BLaER1 (cell line): ENCODE results near the gene SNN.

Experiments
- H3K27ac ChIP-seq: shearing (Covaris generic); formaldehyde crosslinking; 2 replicates; pipeline ENCODE4 v1.8.1; 2022
- H3K27me3 ChIP-seq: shearing (Covaris generic); formaldehyde crosslinking; 2 replicates; pipeline ENCODE4 v1.8.1; 2022
- H3K36me3 ChIP-seq: shearing (Covaris generic); formaldehyde crosslinking; 2 replicates; pipeline ENCODE4 v1.8.1; 2022
- H3K4me1 ChIP-seq: shearing (Covaris generic); formaldehyde crosslinking; 2 replicates; pipeline ENCODE4 v1.8.1; 2022
- H3K4me2 ChIP-seq: shearing (Covaris generic); formaldehyde crosslinking; 2 replicates; pipeline ENCODE4 v1.8.1; 2022
- H3K4me3 ChIP-seq: shearing (Covaris generic); formaldehyde crosslinking; 2 replicates; pipeline ENCODE4 v1.8.1; 2022
- H3K9ac ChIP-seq: shearing (Covaris generic); formaldehyde crosslinking; 2 replicates; pipeline ENCODE4 v1.8.1; 2022
- H3K9me3 ChIP-seq: shearing (Covaris generic); formaldehyde crosslinking; 2 replicates; pipeline ENCODE4 v1.8.1; 2022
- H4K20me1 ChIP-seq: shearing (Covaris generic); formaldehyde crosslinking; 2 replicates; pipeline ENCODE4 v1.8.1; 2022
- Cebpa-rat ChIP-seq: shearing (Covaris generic); IDR thresholded peaks from 2 replicates; pipeline ENCODE4 v1.8.1; 2022

The SNN gene

GRCh38 chr16:11696266-11697012 is 28.2 kb downstream of the SNN start:
- Histone ChIP-seq H3K36me3 (peaks cover 93% of the 10 kb centered on the region), H3K9me3 (no peaks in the 10 kb centered on the region), H3K9ac (no peak overlapping the region), H3K4me2 (no peak overlapping the region), H3K4me1 (peaks cover 14% of the 10 kb centered on the region), H3K27ac (no peak overlapping the region), H4K20me1 (peaks cover 6% of the 10 kb centered on the region; the same call in 1 of the 2 replicates), H3K27me3 (no peaks in the 10 kb centered on the region), H3K4me3 (no peak overlapping the region)
- no peak for TF ChIP-seq Cebpa-rat

GRCh38 chr16:11697319-11697718 is 29.1 kb downstream of the SNN start:
- peak overlapping the region; percentile 50; the same call in 1 of the 2 replicates for H3K27ac ChIP-seq
- no peak for TF ChIP-seq Cebpa-rat
- no peak overlapping the region for H3K4me3 ChIP-seq
- H3K27me3 ChIP-seq = no peaks in the 10 kb centered on the region
- H4K20me1 ChIP-seq = peaks cover 8% of the 10 kb centered on the region; the same call in 1 of the 2 replicates
- peaks cover 14% of the 10 kb centered on the region for H3K4me1 ChIP-seq
- no peaks in the 10 kb centered on the region for H3K9me3 ChIP-seq
- H3K9ac ChIP-seq = no peak overlapping the region
- H3K4me2 ChIP-seq = no peak overlapping the region
- H3K36me3 ChIP-seq = peaks cover 87% of the 10 kb centered on the region

GRCh38 chr16:11698271-11698689 is 30.0 kb downstream of the SNN start:
- H3K27ac ChIP-seq = peak overlapping the region; percentile 50; the same call in 1 of the 2 replicates
- no peak overlapping the region for H3K4me2 ChIP-seq
- no peaks in the 10 kb centered on the region for H3K27me3 ChIP-seq
- no peaks in the 10 kb centered on the region for H3K9me3 ChIP-seq
- TF ChIP-seq Cebpa-rat = no peak
- no peak overlapping the region for H3K9ac ChIP-seq
- H3K36me3 ChIP-seq = peaks cover 85% of the 10 kb centered on the region
- peaks cover 14% of the 10 kb centered on the region for H3K4me1 ChIP-seq
- no peak overlapping the region for H3K4me3 ChIP-seq
- H4K20me1 ChIP-seq = peaks cover 14% of the 10 kb centered on the region; the same call in 1 of the 2 replicates

GRCh38 chr16:11699234-11699894 is 31.1 kb downstream of the SNN start:
- H3K9ac ChIP-seq = no peak overlapping the region
- H3K9me3 ChIP-seq = no peaks in the 10 kb centered on the region
- H3K4me1 ChIP-seq = peaks cover 14% of the 10 kb centered on the region
- TF ChIP-seq Cebpa-rat = no peak
- no peaks in the 10 kb centered on the region for H3K27me3 ChIP-seq
- peaks cover 84% of the 10 kb centered on the region for H3K36me3 ChIP-seq
- H4K20me1 ChIP-seq = peaks cover 14% of the 10 kb centered on the region; the same call in 1 of the 2 replicates
- H3K27ac ChIP-seq = no peak overlapping the region
- no peak overlapping the region for H3K4me3 ChIP-seq
- H3K4me2 ChIP-seq = no peak overlapping the region

- no peak overlapping the region for H3K4me2 ChIP-seq
- H4K20me1 ChIP-seq = peaks cover 14% of the 10 kb centered on the region; the same call in 1 of the 2 replicates
- H3K4me3 ChIP-seq = no peak overlapping the region
- no peaks in the 10 kb centered on the region for H3K27me3 ChIP-seq
- H3K9me3 ChIP-seq = no peaks in the 10 kb centered on the region
- H3K36me3 ChIP-seq = peaks cover 79% of the 10 kb centered on the region
- peaks cover 9% of the 10 kb centered on the region for H3K4me1 ChIP-seq
- no peak overlapping the region for H3K9ac ChIP-seq
- no peak for TF ChIP-seq Cebpa-rat
- H3K27ac ChIP-seq = no peak overlapping the region
These were observed 32.2 kb downstream of the SNN start for GRCh38 chr16:11700264-11701029.

- H3K9me3 ChIP-seq = no peaks in the 10 kb centered on the region
- H3K36me3 ChIP-seq = peaks cover 69% of the 10 kb centered on the region
- H3K9ac ChIP-seq = no peak overlapping the region
- no peak overlapping the region for H3K27ac ChIP-seq
- H4K20me1 ChIP-seq = peaks cover 28% of the 10 kb centered on the region; the same call in 1 of the 2 replicates
- H3K4me3 ChIP-seq = no peak overlapping the region
- no peak for TF ChIP-seq Cebpa-rat
- no peaks in the 10 kb centered on the region for H3K27me3 ChIP-seq
- no peak overlapping the region for H3K4me2 ChIP-seq
- H3K4me1 ChIP-seq = peaks cover 17% of the 10 kb centered on the region
These were observed 37.2 kb downstream of the SNN start for GRCh38 chr16:11705311-11706025.

- Histone ChIP-seq H3K36me3 (peaks cover 69% of the 10 kb centered on the region), H3K4me1 (peaks cover 23% of the 10 kb centered on the region), H3K4me2 (no peak overlapping the region), H3K9me3 (no peaks in the 10 kb centered on the region), H3K27me3 (no peaks in the 10 kb centered on the region), H4K20me1 (peaks cover 29% of the 10 kb centered on the region; the same call in 1 of the 2 replicates), H3K9ac (no peak overlapping the region), H3K4me3 (no peak overlapping the region), H3K27ac (no peak overlapping the region)
- TF ChIP-seq Cebpa-rat = no peak
These were observed 38.0 kb downstream of the SNN start for GRCh38 chr16:11706180-11706742.

- Histone ChIP-seq H3K4me2 (no peak overlapping the region), H3K4me1 (peaks cover 23% of the 10 kb centered on the region), H3K36me3 (peaks cover 77% of the 10 kb centered on the region), H4K20me1 (peaks cover 23% of the 10 kb centered on the region; the same call in 1 of the 2 replicates), H3K27me3 (no peaks in the 10 kb centered on the region), H3K9ac (no peak overlapping the region), H3K27ac (no peak overlapping the region), H3K4me3 (no peak overlapping the region), H3K9me3 (no peaks in the 10 kb centered on the region)
- TF ChIP-seq Cebpa-rat = no peak
These were observed 39.5 kb downstream of the SNN start for GRCh38 chr16:11707679-11708197.

- Histone ChIP-seq H4K20me1 (peaks cover 21% of the 10 kb centered on the region; the same call in 1 of the 2 replicates), H3K4me3 (no peak overlapping the region), H3K4me1 (peaks cover 23% of the 10 kb centered on the region), H3K36me3 (peaks cover 79% of the 10 kb centered on the region), H3K4me2 (no peak overlapping the region), H3K27me3 (no peaks in the 10 kb centered on the region), H3K27ac (no peak overlapping the region), H3K9ac (no peak overlapping the region), H3K9me3 (no peaks in the 10 kb centered on the region)
- TF ChIP-seq Cebpa-rat = no peak
These were observed 40.2 kb downstream of the SNN start for GRCh38 chr16:11708421-11708820.
